ENCODE results near the gene NRIP2.

DNA sequence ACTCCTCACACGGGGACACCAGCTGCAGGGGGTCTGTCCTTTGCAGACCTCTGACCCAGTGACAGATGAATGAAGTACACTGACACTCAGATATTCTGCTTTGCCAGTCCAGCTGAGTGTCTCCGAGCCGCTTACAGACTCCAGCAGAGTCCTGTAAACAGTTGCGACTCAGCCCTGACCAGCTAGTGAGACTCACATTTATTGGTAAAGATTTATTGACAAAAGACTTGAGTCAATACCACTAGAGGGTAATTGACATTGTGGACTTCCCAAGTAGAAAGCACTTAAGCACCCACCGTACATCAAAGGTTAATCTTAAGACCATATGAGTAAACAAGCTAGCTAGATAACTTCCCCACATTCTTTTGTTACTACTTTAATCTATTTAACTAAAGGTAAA lies 49.8 kb downstream of the NRIP2 start:
- TF ChIP-seq, protein P1, sequence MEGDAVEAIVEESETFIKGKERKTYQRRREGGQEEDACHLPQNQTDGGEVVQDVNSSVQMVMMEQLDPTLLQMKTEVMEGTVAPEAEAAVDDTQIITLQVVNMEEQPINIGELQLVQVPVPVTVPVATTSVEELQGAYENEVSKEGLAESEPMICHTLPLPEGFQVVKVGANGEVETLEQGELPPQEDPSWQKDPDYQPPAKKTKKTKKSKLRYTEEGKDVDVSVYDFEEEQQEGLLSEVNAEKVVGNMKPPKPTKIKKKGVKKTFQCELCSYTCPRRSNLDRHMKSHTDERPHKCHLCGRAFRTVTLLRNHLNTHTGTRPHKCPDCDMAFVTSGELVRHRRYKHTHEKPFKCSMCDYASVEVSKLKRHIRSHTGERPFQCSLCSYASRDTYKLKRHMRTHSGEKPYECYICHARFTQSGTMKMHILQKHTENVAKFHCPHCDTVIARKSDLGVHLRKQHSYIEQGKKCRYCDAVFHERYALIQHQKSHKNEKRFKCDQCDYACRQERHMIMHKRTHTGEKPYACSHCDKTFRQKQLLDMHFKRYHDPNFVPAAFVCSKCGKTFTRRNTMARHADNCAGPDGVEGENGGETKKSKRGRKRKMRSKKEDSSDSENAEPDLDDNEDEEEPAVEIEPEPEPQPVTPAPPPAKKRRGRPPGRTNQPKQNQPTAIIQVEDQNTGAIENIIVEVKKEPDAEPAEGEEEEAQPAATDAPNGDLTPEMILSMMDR (IDR thresholded peaks at IDR 0.05; ENCODE audit: insufficient read depth, low read length, poor library complexity, severe bottlenecking) = no peak
- TF ChIP-seq EZH2phosphoT487 (conservative IDR thresholded peaks at IDR 0.05; ENCODE audit: low read length) = no peak
